ENCODE data around the gene ELOVL6.
A peak's percentile ranks its signal among the peaks of the same experiment; 100 is the strongest.
"Not testable (repeated sequence)": the region's sequence is repeated elsewhere in the genome, so short reads cannot be mapped to it uniquely, and the experiment has no call there.

Gene ELOVL6

GRCh38 chr4:110055158-110055768, 143.2 kb downstream of the ELOVL6 start:
- Mint-ChIP-seq H3K27ac (peak overlapping the region in 2 of 3 experiments; percentile 1 to 52), H3K9me3 (no peaks in the 10 kb centered on the region), H3K36me3 (ENCODE audit: low read depth) (peaks cover 34% of the 10 kb centered on the region), H3K27me3 (ENCODE audit: low read depth) (no peaks in the 10 kb centered on the region), H3K4me1 (peaks cover 14% of the 10 kb centered on the region), H3K4me3 (no peak overlapping the region)
- no peak for TF ChIP-seq CTCF (IDR thresholded peaks at IDR 0.05; ENCODE audit: unreplicated experiment in 3 of 3)

- Mint-ChIP-seq H3K27ac (peak overlapping the region; percentile 39 to 91 (median 82)), H3K9me3 (no peaks in the 10 kb centered on the region), H3K36me3 (ENCODE audit: low read depth) (peaks cover 32% of the 10 kb centered on the region), H3K4me1 (peaks cover 22% of the 10 kb centered on the region), H3K4me3 (no peak overlapping the region), H3K27me3 (ENCODE audit: low read depth) (no peaks in the 10 kb centered on the region)
- peak; percentile 77 to 84 (median 79) for TF ChIP-seq CTCF (IDR thresholded peaks at IDR 0.05; ENCODE audit: unreplicated experiment in 3 of 3)
These were observed 148.2 kb downstream of the ELOVL6 start for GRCh38 chr4:110049951-110050925.

GRCh38 chr4:110046588-110047049, 151.8 kb downstream of the ELOVL6 start:
- H3K9me3 Mint-ChIP-seq, result no peaks in the 10 kb centered on the region
- peaks cover 53% of the 10 kb centered on the region for H3K4me1 Mint-ChIP-seq
- TF ChIP-seq CTCF (IDR thresholded peaks at IDR 0.05; ENCODE audit: unreplicated experiment in 3 of 3), result no peak
- H3K4me3 Mint-ChIP-seq, result no peak overlapping the region
- H3K36me3 Mint-ChIP-seq (ENCODE audit: low read depth), result peaks cover 17% of the 10 kb centered on the region
- H3K27ac Mint-ChIP-seq, result peak overlapping the region in 1 of 3 experiments; percentile 32
- H3K27me3 Mint-ChIP-seq (ENCODE audit: low read depth), result no peaks in the 10 kb centered on the region

GRCh38 chr4:110042545-110043517, 155.6 kb downstream of the ELOVL6 start:
- Mint-ChIP-seq H3K4me3 (peak overlapping the region in 1 of 3 experiments; percentile 17), H3K27me3 (ENCODE audit: low read depth) (no peaks in the 10 kb centered on the region), H3K4me1 (peaks cover 44% of the 10 kb centered on the region), H3K36me3 (ENCODE audit: low read depth) (peaks cover 3% of the 10 kb centered on the region), H3K27ac (peak overlapping the region; percentile 52 to 90 (median 79)), H3K9me3 (no peaks in the 10 kb centered on the region)
- no peak for TF ChIP-seq CTCF (IDR thresholded peaks at IDR 0.05; ENCODE audit: unreplicated experiment in 3 of 3)

GRCh38 chr4:110041735-110042134, 156.7 kb downstream of the ELOVL6 start:
- peak overlapping the region; percentile 42 to 63 (median 47) for H3K27ac Mint-ChIP-seq
- no peaks in the 10 kb centered on the region for H3K9me3 Mint-ChIP-seq
- TF ChIP-seq CTCF (IDR thresholded peaks at IDR 0.05; ENCODE audit: unreplicated experiment in 3 of 3), result no peak
- no peak overlapping the region for H3K4me3 Mint-ChIP-seq
- peaks cover 42% of the 10 kb centered on the region for H3K4me1 Mint-ChIP-seq
- no peaks in the 10 kb centered on the region for H3K27me3 Mint-ChIP-seq (ENCODE audit: low read depth)
- H3K36me3 Mint-ChIP-seq (ENCODE audit: low read depth), result peaks cover 3% of the 10 kb centered on the region

GRCh38 chr4:110039164-110039563, 159.3 kb downstream of the ELOVL6 start:
- H3K36me3 Mint-ChIP-seq (ENCODE audit: low read depth); H3K9me3 Mint-ChIP-seq; H3K27me3 Mint-ChIP-seq (ENCODE audit: low read depth); H3K27ac Mint-ChIP-seq; H3K4me3 Mint-ChIP-seq: not testable (repeated sequence)
- H3K4me1 Mint-ChIP-seq, result peaks cover 37% of the 10 kb centered on the region
